Measurements from ENCODE around the gene ARVCF.

- TF ChIP-seq CTCF (IDR thresholded peaks at IDR 0.05) (no peak), POLR2A (IDR thresholded peaks at IDR 0.05) (no peak)
Observed at GRCh38 chr22:20051927-20052308, 35.3 kb upstream of the ARVCF start.
